Stimulated activated CD4-positive, alpha-beta T cell treated with anti-CD3 and anti-CD28 coated beads, Interleukin-12 subunit alpha, Interleukin-12 subunit beta, amount 100 ng/mL, for 48 hours (primary cell): Measurements from ENCODE around the gene OR2F1.

Experiments used
- DNase-seq, 3 donors: peaks; one replicate each; pipeline ENCODE4 v3.0.0-alpha.2; 2020; ENCODE audit warnings: low read depth in 2 of 3, low spot score in 1 of 3

Gene OR2F1

GRCh38 chr7:143954544-143954943 lies at the start of gene OR2F1:
Gene OR2F1, plus strand, starts transcription at chr7:143954844. Its CDS starts 5,127 bp downstream, at chr7:143959971.
- no peak for DNase-seq

- no peak for DNase-seq
These were observed 49.1 kb upstream of the OR2F1 start for GRCh38 chr7:143905509-143905908.

GRCh38 chr7:143906151-143906550 lies 48.5 kb upstream of the OR2F1 start:
- DNase-seq: no peak

GRCh38 chr7:143906895-143907294 lies 47.7 kb upstream of the OR2F1 start:
- DNase-seq: no peak

GRCh38 chr7:143908120-143908519 lies 46.5 kb upstream of the OR2F1 start:
- no peak for DNase-seq

GRCh38 chr7:143909863-143910262 lies 44.8 kb upstream of the OR2F1 start:
- DNase-seq: no peak

- no peak for DNase-seq
These were observed 44.0 kb upstream of the OR2F1 start for GRCh38 chr7:143910473-143911248.

- DNase-seq: no peak
These were observed 40.6 kb upstream of the OR2F1 start for GRCh38 chr7:143913945-143914615.

GRCh38 chr7:143914938-143915652 lies 39.5 kb upstream of the OR2F1 start:
- no peak for DNase-seq

- no peak for DNase-seq
These were observed 29.8 kb upstream of the OR2F1 start for GRCh38 chr7:143924851-143925250.

- DNase-seq: peak in 1 of 3 donors; percentile 6
These were observed 25.3 kb upstream of the OR2F1 start for GRCh38 chr7:143929224-143929920.

GRCh38 chr7:143931739-143932138 lies 22.9 kb upstream of the OR2F1 start:
- no peak for DNase-seq

- DNase-seq: no peak
These were observed 19.9 kb upstream of the OR2F1 start, which contains the start of gene OR2F2 for GRCh38 chr7:143934526-143935325. Gene OR2F2, plus strand, starts transcription at chr7:143935233. Its CDS starts 0 bp downstream, at chr7:143935233.

GRCh38 chr7:143936087-143937009 lies 18.3 kb upstream of the OR2F1 start:
- no peak for DNase-seq

- DNase-seq: no peak
These were observed 16.0 kb upstream of the OR2F1 start for GRCh38 chr7:143938379-143939243.

- DNase-seq: no peak
These were observed 9.2 kb upstream of the OR2F1 start for GRCh38 chr7:143945423-143945822.

- DNase-seq: no peak
These were observed 7.5 kb upstream of the OR2F1 start for GRCh38 chr7:143947111-143947510.

GRCh38 chr7:143948733-143949132 lies 5.9 kb upstream of the OR2F1 start:
- DNase-seq: no peak
